DOHH2 (cell line): ENCODE measurements around the gene CELA2A.

Source experiments
- CTCF ChIP-seq: fragments of 200-600 bp; sonication (generic); IDR thresholded peaks from one replicate; pipeline ENCODE4 v1.5.1; 2014; ENCODE audit warnings: antibody characterized with exemption, mild to moderate bottlenecking, low read depth, low read length; ENCODE audit not compliant: poor library complexity, severe bottlenecking
- EZH2phosphoT487 ChIP-seq: fragments of 200-600 bp; sonication (generic); IDR thresholded peaks from 2 replicates; pipeline ENCODE4 v1.6.1; 2017; ENCODE audit warnings: borderline replicate concordance, mild to moderate bottlenecking, antibody characterized with exemption, low read length, moderate library complexity, mixed read lengths

GRCh38 chr1:15429701-15430149 lies 26.8 kb upstream of the CELA2A start:
- TF ChIP-seq CTCF (no peak), EZH2phosphoT487 (no peak)
